LNCaP clone FGC (cell line): ENCODE results near the gene CCDC102A.

ENCODE experiments used
- DNase-seq: peaks from one replicate; pipeline ENCODE4 v3.0.0-alpha.2; 2011; ENCODE audit warnings: low read depth
- H3K4me3 ChIP-seq: 2 replicates; pipeline ENCODE4 v1.5.1; 2011; ENCODE audit warnings: mild to moderate bottlenecking, low read depth, low read length, control low read depth
- TF ChIP-seq, protein P1 (sequence below): IDR thresholded peaks from 2 replicates; pipeline ENCODE4 v1.5.1; 2012; ENCODE audit warnings: mild to moderate bottlenecking; ENCODE audit not compliant: control insufficient read depth, insufficient read depth; ENCODE audit errors: extremely low read depth

Gene CCDC102A

DNA sequence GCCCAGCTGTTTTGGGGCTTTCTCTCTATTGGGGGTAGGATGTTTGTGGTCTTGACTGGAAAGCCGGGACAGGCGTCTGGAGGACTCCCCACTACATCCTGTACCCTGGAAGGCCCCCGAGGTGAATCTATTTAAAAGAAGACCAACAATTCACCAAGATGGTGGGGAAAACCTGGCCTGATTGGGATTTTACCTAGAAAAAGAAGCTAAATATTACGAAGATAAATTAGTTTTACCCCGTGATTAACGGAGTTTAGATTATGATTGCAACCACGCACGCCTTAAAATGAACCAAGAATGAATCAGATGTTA lies 779 bp upstream of the CCDC102A start:
- H3K4me3 ChIP-seq: no peak overlapping the region
- TF ChIP-seq, protein P1, sequence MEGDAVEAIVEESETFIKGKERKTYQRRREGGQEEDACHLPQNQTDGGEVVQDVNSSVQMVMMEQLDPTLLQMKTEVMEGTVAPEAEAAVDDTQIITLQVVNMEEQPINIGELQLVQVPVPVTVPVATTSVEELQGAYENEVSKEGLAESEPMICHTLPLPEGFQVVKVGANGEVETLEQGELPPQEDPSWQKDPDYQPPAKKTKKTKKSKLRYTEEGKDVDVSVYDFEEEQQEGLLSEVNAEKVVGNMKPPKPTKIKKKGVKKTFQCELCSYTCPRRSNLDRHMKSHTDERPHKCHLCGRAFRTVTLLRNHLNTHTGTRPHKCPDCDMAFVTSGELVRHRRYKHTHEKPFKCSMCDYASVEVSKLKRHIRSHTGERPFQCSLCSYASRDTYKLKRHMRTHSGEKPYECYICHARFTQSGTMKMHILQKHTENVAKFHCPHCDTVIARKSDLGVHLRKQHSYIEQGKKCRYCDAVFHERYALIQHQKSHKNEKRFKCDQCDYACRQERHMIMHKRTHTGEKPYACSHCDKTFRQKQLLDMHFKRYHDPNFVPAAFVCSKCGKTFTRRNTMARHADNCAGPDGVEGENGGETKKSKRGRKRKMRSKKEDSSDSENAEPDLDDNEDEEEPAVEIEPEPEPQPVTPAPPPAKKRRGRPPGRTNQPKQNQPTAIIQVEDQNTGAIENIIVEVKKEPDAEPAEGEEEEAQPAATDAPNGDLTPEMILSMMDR: no peak
- DNase-seq: no peak

DNA sequence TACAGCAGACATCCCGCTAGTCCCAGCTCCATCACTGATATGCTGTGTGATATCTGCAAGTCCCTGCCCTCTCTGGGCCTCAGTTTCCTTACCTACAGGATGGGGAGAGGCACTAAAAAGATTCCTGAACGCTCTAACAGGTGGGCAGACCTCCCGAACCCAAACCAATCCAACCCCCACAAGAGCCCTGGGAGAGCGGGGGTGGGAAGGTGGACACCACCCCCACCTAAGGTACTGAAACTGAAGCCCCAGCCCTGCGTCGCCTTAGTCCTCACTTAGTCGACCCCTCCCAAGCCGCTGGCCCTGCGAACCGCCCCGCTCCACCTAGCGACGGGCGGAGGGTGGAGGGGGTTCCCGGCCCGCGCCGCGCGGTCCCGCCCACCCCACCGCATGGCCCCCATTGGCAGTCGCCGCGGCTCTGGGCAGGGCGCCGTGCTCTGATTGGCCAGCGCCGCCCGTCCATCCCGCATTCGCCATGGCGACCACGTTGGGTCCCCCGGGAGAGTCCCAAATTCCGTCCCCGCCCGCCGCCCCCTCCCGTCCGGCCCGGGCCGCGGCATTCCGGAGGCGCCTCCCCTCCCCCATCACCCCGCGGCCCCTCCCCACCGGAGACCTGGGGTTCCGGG lies 578 bp downstream of the CCDC102A start:
- TF ChIP-seq, protein P1: 0 out of 2 replicates have a peak, but pooled peaks have one; percentile 16
- DNase-seq: peak; percentile 73
- peak overlapping the region; percentile 60 for H3K4me3 ChIP-seq

DNA sequence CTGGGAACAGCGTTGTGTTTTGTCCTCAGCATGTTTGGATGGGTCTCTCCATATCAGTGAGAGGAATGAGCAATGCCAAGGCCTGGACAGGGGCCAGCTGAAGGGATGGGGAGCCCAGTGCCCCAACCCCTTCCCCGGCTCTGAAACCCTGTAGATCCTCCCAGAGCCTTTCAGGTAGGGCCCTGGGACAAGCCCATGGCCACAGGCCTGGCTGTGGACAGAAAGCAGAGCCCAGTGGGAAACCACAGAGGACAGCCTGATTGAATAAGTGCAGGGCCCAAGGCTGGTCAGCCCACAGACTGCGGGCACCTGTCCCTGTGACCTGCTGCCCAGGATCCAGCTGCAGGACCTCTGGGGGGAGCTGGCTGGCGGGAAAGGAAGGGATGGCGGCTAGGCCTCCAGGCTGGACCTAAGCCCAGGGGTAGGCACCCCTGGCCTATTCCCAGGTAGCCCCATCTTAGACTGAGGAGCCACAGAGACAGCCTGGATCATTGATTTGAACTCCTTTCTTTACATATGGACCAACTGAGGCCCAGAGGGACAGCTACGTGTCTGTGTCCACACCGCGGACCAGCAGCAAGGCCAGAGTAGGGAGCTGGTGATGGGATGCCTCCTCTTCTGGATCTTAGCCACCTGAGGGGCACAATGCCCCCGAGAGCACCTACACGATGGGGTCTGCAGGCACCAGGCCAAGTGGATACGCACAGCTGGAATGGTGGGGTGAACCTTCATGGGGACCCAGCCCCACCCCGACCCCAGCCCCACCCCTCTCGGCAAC lies 1.3 kb downstream of the CCDC102A start:
- TF ChIP-seq, protein P1: no peak
- H3K4me3 ChIP-seq: peak overlapping the region; percentile 60
- no peak for DNase-seq

DNA sequence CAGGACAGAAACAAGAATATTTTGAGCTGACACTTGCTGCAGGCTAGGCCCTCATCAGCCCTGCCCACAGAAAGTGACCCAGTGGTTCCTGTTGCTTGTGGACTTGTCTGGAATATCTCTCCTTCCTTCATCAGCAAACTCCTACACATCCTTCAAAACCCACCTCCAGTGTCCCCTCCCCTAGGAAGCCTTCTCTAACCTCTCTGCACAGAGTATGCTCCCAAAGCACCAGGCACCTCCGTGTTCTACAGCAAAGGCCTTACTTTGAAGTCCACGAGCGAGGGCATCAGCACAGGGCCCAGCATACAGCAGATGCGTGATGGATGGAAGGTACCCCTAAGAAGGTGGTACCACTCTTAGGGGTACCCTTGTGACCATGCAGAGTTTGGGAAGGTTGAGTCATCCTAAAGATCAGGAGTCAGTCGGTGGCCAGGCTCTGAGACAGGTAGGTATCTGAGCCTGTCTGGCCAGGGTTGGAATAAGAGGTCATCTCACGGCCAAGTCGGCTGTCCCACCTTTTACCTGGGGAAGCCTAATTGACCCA lies 2.0 kb downstream of the CCDC102A start:
- TF ChIP-seq, protein P1: no peak
- DNase-seq: no peak
- H3K4me3 ChIP-seq: no peak overlapping the region

DNA sequence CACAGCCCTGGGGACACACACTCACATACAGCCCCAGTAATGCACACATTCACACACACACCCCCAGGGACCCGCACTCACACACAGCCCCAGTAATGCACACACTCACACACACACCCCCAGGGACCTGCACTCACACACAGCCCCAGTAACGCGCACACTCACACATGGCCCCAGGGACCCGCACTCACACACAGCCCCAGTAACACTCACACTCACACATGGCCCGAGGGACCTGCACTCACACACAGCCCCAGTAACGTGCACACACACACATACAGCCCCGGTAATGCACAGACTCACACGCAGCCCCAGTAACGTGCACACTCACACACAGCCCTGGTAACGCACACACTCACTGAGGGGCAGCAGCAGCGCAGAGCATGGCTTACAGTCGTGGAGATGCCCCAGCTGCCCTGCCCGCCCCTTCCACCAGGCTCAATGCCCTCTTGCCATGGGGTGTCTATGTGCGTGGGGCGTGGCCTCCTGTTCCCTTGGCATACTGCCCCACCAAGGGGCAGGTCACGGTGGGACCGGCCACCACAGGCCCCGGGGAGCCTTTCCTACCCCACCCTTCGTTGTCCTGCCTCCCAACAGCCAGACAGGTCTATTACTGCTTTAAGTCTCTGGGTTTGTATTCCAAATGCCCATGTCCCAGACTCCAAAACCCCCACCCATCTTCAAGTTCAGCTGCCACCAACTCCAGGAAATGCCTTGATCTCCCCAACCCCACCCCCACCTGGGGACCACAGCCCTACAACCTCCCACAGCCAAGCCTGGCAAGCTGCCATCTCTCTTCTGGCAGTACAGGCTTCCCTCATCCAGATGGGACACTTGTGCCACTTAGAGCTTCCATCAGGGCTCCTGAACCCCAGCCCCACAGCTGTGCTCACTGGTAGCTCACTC lies 2.7 kb downstream of the CCDC102A start:
- DNase-seq: no peak
- TF ChIP-seq, protein P1: no peak
- no peak overlapping the region for H3K4me3 ChIP-seq

DNA sequence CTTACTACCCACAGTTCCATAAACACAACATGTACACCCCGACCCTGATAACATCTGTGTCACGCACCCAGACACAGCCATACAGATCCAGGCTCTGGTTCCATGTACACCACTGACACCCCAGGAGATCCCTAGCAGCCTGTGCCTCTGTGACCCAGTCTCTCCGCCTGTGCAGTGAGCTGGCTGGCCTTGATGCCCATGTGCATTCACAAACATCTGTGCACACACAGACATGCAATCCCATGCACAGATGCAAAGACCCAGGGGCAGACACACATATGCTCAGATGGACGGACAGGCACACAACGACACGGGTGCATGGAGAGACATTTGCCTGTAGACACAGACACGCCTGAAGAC lies 4.1 kb downstream of the CCDC102A start:
- peak; percentile 50 for DNase-seq

More for the DNA sequence above, 4.1 kb downstream of the CCDC102A start:
- no peak overlapping the region for H3K4me3 ChIP-seq
- TF ChIP-seq, protein P1: no peak
